KG1 (cell line): ENCODE data around the gene CRACDL.

Experiments used
- DNase-seq: peaks from one replicate; lab custom pipeline; 2025; lab: John Stamatoyannopoulos, UW

Gene CRACDL

DNA sequence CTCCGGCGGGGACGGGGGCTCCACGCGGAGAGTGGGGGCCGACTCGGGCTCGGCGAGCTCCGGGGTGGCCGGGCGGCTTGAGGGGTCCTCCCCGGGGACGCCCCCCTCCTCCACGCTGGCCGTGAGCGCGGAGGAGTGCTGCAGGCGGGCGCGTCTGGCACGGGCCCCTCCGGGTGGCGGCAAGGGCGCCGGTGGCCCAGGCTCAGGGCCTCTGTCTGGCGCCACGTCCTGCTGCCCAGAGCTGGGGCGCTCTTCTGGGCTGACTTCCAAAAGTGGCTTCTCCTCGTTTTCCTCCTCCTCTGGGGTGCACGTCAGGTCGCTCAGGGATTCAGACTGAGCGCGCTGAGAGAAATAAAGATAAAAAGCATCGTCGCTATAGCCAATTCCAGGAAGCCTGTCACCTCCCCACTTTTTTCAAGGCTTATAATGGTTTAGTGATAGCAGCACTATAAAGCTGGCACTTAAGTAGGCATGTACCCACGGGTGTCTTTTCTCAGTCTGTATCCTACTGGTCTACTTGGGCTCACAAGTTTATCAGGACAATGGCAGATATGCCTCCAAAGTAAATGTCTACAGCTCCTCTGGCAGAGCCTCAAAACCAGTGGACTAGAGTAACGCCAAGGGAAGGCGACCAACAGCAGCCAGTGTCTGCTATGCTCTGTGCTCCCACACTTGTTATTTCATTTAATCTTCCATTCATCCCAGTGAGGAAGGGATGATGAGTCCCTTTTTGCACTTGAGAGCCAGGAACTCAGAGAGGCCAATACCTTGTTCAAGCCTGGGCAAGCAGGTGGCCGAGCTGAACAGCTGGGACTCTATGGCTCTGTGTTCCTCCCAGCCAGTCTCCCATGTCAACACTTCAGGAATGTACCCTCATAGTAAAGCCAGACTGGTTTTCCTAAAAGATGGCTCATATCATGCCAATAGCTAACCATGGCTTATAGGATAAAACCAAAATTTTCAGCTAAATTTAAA lies 112.5 kb downstream of the CRACDL start:
- no peak for DNase-seq

DNA sequence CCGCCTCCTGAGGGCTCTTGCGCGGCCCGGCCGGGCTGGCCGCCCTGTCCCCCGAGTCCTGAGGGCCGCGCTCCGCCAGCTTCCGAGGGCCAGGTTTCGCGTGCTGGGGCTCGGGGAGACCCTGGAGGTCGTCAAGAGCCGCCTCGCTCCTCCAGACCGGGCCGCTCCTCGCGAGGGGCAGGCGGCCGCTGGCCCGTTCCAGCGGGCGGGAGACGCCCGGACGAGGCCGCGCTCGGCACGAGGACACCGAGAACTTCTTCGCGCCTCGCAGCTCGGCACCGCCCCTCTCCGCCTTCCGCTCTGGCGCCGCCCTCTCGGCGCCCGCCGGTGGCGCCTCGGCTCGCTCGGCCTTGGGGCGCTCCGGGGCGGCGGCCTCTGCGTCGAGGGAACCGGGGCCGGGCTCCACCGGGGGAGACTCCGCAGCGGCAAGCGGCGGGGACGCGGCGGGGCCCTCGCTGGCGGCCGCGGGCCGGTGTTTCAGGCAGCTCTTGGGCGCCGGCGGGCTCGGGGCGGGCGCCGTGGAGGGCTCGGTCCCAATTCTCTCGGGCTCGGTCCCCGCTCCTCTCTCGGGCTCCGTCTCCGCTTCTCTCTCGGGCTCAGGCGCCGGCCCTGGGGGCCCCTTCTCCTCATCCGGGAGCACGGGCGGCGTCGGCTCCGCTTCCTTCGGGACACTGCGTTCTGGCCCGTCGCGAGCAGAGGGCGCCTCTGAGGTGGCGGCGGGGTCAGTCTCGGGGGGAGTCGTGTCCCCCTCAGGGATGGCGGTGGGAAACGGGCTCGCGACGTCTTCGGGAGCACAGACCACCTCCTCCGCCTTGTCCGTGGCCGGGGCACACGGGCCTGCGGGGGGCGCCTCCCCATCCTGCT lies 113.5 kb downstream of the CRACDL start:
- DNase-seq: no peak

- no peak for DNase-seq
Measured at GRCh38 chr2:98821629-98822135, 114.3 kb downstream of the CRACDL start.

- DNase-seq: no peak
Measured at GRCh38 chr2:98819231-98819766, 116.7 kb downstream of the CRACDL start.

DNA sequence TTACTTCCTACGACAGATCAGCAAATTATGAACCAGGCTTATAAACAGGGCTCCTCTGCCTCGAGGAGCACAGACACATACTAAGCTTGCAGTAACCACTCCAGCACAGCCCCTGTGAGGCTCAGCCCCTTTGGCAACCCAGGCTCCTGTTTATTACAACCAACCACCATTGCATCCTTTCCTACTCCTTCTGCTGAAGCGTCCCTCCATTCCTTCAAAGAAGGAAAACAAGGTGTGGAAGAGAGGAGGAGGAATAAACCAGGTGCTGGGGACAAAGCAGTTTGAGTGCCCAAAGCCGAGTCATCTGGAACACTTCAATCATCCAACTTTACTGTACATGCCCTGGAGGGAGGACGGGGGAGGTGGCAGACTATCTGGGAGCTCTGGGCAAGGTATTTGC lies 117.9 kb downstream of the CRACDL start:
- DNase-seq: no peak

DNA sequence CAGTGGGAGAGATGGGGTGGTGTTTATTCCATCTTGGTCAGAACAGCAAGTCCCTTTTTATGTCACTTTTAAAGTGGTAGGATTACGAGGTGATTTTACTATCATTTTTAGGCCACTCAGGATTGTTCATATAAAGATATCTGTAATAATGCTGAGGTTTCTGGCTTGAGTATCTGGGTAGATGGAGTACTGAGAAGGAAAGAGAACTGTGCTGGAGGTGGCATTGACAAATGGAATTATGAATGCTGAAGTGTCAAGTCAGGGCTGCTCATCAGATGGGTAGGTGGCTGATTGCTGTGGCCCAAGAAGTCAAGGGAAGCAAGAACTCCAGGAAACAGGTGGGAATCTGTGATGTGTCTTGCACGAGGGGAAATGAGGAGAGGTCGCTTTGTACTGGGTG lies 119.7 kb downstream of the CRACDL start:
- DNase-seq: no peak

GRCh38 chr2:98815795-98816194 lies 120.2 kb downstream of the CRACDL start:
- no peak for DNase-seq

DNA sequence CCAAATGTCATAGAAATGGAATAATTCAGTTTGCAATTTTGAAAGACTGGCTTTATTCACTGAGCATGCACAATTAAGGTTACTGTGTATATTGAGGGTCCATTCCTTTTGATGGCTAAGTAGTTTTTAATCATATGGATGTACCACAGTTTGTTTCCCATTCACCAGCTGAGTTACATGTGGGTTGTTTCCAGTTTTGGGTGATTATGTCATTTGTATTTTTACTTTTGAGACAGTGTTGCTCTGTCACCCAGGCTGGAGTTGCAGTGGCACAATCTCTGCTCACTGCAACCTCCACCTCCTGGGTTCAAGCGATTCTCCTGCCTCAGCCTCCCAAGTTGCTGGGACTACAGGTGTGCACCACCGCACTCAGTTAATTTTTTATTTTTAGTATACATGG lies 124.3 kb downstream of the CRACDL start:
- DNase-seq: no peak

DNA sequence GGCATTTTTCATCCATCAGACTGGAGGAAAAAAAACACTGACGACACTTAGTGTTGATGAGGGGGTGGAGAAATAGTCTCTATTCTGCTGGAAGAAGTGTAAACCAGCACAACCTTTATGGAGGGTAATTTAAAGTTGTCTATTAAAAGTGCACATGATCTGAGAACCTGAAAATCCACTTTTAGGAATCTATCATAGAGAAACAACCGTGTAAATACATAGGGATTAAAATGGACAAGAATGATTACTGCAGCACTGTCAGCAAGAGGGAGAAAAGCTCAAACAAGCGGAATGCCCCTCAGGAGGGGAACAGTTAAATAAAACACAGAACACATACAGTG lies 125.5 kb downstream of the CRACDL start:
- DNase-seq: no peak

GRCh38 chr2:98809878-98810587 lies 126.0 kb downstream of the CRACDL start:
- no peak for DNase-seq

GRCh38 chr2:98809116-98809515 lies 126.9 kb downstream of the CRACDL start:
- DNase-seq: no peak

- DNase-seq: no peak
Measured at GRCh38 chr2:98808546-98808945, 127.5 kb downstream of the CRACDL start.

- DNase-seq: no peak
Measured at GRCh38 chr2:98807929-98808328, 128.1 kb downstream of the CRACDL start.

DNA sequence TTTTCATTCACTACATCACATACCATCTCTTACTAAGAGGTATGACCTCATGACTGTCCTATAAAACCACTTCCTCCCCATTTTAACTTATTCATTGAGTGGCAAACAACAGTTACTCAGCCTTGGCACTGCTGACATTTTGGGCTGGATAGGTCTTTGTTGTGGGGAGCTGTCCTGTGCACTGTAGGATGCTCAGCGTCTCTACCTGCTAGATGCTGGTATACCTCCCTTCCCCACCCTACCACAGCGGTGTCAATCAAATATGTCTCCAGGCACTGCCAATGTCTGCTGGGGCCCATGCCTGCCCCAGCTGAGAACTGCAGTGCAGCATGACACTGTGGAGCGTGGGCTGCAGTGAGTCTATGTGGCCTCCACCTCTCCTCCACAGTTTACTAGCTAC lies 128.8 kb downstream of the CRACDL start:
- DNase-seq: no peak

DNA sequence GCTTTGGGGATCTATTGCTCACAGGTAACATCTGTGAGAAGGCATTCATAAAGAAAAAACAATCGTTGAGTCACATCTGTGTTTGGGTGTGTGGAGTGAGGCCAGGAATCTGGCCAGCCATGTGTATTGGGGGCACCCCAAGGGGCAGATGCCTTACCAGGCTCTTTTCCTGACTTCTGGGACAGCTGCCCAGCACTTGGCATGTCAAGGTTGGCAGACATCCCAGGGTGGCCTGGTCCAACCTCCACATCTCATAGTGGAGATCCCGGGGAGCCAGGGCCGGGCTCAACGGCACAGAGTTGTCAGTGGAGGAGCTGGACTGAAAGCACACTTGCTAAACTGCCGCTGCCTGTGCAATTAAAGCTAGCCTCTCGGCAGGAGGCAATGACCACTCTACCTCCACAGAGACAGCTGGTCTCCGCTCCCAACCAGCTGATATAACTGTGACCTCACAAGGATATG lies 129.8 kb downstream of the CRACDL start:
- no peak for DNase-seq

GRCh38 chr2:98805412-98806171 lies 130.4 kb downstream of the CRACDL start:
- no peak for DNase-seq

DNA sequence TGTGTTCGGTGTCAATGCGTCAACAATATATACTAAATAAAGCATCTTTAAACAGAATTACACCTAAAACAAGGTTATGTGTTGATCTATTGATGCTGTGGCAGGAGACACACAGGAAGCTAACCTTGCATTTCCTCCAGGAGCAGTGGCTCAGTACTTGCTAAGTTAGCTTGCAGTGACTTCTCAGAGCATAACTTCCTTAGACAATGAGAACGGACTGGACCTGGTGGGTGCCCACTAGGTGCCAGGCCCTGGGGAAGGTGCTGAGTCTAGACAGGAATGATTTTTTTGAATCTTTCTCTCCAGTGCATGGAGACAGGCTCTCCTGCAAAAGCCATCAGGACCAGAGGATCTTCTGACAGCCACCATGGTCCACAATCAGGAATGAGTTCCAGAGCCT lies 131.3 kb downstream of the CRACDL start:
- no peak for DNase-seq

GRCh38 chr2:98804265-98804650 lies 131.8 kb downstream of the CRACDL start:
- no peak for DNase-seq

- DNase-seq: no peak
Measured at GRCh38 chr2:98803405-98804264, 132.4 kb downstream of the CRACDL start.

- DNase-seq: no peak
Measured at GRCh38 chr2:98802344-98802743, 133.7 kb downstream of the CRACDL start.
